ENCODE measurements around the gene AZIN2.

AZIN2 gene

DNA sequence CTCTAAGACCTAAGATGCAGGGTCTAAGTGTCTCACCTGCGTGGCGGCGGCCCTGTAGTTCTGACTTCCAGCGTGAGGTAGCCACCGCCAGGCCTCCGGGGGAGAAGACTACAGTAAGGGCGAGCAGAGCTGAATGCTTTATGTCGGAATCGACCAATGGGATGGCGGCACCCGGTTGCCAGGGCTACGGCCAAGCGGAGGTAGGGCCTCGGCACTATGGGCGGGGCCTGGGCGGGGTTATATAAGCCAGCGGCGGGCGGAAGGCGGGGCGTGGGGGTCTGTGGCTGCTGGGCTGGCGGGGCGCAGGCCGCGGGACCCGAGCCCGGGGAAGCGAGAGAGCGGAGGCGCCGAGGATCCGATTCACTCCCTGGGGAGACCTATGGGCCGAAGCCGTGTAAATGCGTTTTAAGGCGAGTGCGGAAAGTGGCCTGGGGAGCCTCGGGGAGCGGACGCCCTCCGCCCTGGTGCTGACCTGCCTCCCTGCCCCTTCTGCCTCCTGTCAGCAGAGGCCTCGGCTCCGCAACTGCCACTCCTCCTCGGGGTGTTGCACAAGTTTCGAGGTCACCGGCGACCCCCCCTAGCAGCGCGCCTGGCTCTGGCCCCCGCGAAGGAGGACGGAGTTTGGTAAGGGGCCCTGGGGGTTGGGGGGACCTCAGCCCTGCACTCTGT is at the start of gene AZIN2:
AZIN2 (plus strand) TSS at position 269 of the 669 bp plus-strand sequence. CDS start 1,097 bp downstream, outside the sequence.
- peak within 1 kb of the TSS; percentile 70 to 76 for H3K4me3 ChIP-seq (ENCODE audit: low read depth in 1 of 2, low read length in 2 of 2)
- peak within 1 kb of the TSS; percentile 14 for H3K9ac ChIP-seq (ENCODE audit: low read length)
- H3K9me3 ChIP-seq (ENCODE audit: low read length), result no peaks in the 10 kb centered on the region
- peaks cover 16% of the 10 kb centered on the region for H3K4me1 ChIP-seq (ENCODE audit: insufficient read depth, low read length)
- H3K27ac ChIP-seq (ENCODE audit: low read depth, low read length), result peak within 1 kb of the TSS; percentile 49
- H3K27me3 ChIP-seq (ENCODE audit: control insufficient read depth in 1 of 2, insufficient read depth in 2 of 2, low read length in 2 of 2), result no peaks in the 10 kb centered on the region
- no peaks in the 10 kb centered on the region for H3K36me3 ChIP-seq (ENCODE audit: insufficient read depth, low read length)

DNA sequence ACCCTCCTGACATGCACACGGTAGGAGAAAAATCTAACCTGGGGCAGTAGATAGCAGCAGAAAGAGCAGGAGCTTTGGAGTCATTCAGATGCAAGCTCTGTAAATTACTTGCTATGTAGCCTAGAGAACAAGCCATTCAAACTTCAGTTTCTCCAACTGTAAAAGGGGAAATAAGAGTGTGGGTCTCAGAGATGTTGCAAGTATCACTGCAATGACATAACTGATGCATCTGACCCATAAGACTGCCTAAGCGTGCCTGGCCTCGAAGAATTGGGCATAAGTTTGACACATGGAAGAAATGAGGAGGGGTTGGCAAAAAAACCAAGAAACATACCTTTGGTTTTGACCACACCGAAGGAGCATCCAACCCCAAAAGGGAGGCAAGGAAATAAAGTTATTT is 49.4 kb upstream of the AZIN2 start:
- no peak overlapping the region for H3K9ac ChIP-seq (ENCODE audit: low read length)
- H3K27me3 ChIP-seq (ENCODE audit: control insufficient read depth in 1 of 2, insufficient read depth in 2 of 2, low read length in 2 of 2), result no peaks in the 10 kb centered on the region
- H3K27ac ChIP-seq (ENCODE audit: low read depth, low read length), result no peak overlapping the region
- H3K9me3 ChIP-seq (ENCODE audit: low read length), result no peaks in the 10 kb centered on the region
- peaks cover 11% of the 10 kb centered on the region for H3K36me3 ChIP-seq (ENCODE audit: insufficient read depth, low read length)
- no peak overlapping the region for H3K4me3 ChIP-seq (ENCODE audit: low read depth in 1 of 2, low read length in 2 of 2)
- peaks cover 35% of the 10 kb centered on the region for H3K4me1 ChIP-seq (ENCODE audit: insufficient read depth, low read length)

DNA sequence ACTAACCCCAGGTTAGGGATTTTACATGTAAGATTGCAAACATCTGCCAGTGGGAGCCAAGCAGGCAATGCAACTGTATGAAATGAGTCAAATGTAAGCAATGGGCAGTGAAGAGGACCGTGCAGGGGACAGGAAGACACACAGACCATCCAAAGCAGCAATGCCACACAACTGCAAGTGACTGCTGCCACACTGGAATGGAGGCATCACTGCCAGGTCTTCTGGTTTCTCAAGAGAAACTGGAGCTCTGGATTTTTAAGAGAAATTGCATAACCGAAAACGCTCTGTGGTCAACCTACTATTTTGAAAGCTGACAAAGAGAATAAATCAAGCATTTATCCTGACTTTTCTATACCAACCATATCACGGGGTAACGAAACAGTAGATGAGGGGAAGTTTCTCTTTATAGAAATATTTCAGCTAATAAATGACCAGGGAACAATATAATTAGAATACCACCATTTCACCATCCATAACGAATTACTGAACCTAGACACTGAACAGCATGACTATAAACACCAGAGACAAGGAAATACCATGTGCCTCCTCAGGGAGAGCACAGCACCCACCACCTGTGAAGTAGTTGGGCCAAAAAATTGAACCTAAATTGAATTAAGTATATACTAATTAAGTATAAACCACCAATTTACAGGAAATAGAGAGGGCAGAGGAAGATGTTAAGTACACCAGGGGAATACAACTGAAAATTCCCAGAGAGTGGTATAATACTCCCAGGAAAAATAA is 48.7 kb upstream of the AZIN2 start:
- H3K4me1 ChIP-seq (ENCODE audit: insufficient read depth, low read length), result peaks cover 39% of the 10 kb centered on the region
- H3K9ac ChIP-seq (ENCODE audit: low read length), result no peak overlapping the region
- no peaks in the 10 kb centered on the region for H3K9me3 ChIP-seq (ENCODE audit: low read length)
- peaks cover 11% of the 10 kb centered on the region for H3K36me3 ChIP-seq (ENCODE audit: insufficient read depth, low read length)
- no peaks in the 10 kb centered on the region for H3K27me3 ChIP-seq (ENCODE audit: control insufficient read depth in 1 of 2, insufficient read depth in 2 of 2, low read length in 2 of 2)
- H3K27ac ChIP-seq (ENCODE audit: low read depth, low read length), result no peak overlapping the region
- H3K4me3 ChIP-seq (ENCODE audit: low read depth in 1 of 2, low read length in 2 of 2), result no peak overlapping the region

DNA sequence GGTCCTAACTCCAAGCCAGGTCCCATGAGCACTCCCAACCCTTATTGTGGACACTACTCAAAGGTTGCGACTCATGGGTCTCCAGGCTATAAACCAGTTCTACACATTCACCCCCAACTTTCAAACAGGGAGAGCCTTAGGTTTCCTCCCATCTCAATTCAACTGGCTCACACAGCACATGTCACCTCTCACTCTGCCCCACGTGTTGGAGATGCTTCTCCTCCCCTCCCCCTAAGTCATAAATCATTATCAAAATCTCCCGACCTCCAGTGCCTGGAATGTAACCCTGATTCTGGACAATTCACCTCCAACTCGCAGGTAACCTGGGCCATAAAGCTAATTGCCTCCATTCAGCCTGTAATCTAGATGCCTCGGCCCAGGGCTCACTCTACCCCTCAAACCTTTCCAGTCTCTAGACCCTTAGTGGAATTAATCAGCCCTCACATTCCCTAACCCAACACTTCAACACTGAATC is 44.9 kb upstream of the AZIN2 start:
- Histone ChIP-seq H3K4me3 (ENCODE audit: low read depth in 1 of 2, low read length in 2 of 2) (peak overlapping the region; percentile 84 to 99), H3K9me3 (ENCODE audit: low read length) (no peaks in the 10 kb centered on the region), H3K4me1 (ENCODE audit: insufficient read depth, low read length) (peaks cover 26% of the 10 kb centered on the region), H3K36me3 (ENCODE audit: insufficient read depth, low read length) (peaks cover 5% of the 10 kb centered on the region), H3K9ac (ENCODE audit: low read length) (peak overlapping the region; percentile 58), H3K27ac (ENCODE audit: low read depth, low read length) (peak overlapping the region; percentile 71), H3K27me3 (ENCODE audit: control insufficient read depth in 1 of 2, insufficient read depth in 2 of 2, low read length in 2 of 2) (no peaks in the 10 kb centered on the region)

DNA sequence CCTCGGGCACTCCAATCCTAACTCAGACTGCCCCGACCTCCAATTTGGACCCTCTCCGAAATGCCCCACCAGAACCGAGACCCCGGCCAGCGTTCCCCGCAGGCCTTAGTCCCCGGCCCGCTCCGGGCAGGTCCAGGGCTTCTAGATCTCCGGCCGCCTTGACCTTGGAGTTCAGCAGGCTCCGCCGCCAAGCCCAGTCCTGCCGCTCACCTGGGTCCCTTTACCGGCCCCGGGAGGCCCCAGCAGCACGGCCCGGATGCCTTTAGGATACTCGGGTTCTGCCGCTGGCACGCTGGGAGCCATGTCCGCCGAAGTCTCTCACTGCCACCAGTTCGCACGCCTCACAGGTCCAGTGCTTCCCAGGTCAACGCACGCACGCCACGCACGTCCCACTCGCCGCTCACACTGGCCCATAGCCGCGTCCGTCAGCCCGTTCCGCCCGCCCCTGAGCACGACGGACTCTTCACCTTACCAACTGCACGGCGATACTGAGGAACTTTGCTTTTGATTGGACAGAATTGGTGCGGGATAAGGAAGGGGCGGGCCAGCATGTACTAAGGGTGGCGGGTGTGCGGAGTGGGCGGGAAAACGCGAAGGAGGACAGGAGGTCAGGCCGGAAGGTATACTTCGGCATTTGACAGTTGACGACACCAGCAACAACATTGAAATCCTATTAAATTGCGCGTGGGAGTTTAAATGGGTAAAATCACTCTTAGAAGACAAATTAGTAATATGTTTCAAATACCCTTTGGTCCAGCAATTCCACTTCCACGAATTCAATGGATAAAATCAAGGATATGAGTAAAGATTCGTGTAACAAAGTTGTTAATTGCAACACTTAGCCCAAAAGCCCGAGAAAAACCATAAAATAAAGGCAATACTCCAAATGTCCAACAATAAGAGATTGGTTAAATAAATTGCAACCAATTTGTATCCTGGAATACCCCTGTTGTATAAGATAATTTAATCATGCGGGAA is 44.1 kb upstream of the AZIN2 start, which contains the start of gene AK2:
AK2 (minus strand) TSS at position 358 of the 978 bp plus-strand sequence; CDS start at position 303, 55 bp downstream.
- no peaks in the 10 kb centered on the region for H3K9me3 ChIP-seq (ENCODE audit: low read length)
- peak within 1 kb of the TSS; percentile 58 for H3K9ac ChIP-seq (ENCODE audit: low read length)
- peaks cover 5% of the 10 kb centered on the region for H3K36me3 ChIP-seq (ENCODE audit: insufficient read depth, low read length)
- H3K4me3 ChIP-seq (ENCODE audit: low read depth in 1 of 2, low read length in 2 of 2), result peak within 1 kb of the TSS; percentile 84 to 99
- H3K4me1 ChIP-seq (ENCODE audit: insufficient read depth, low read length), result peaks cover 21% of the 10 kb centered on the region
- H3K27me3 ChIP-seq (ENCODE audit: control insufficient read depth in 1 of 2, insufficient read depth in 2 of 2, low read length in 2 of 2), result no peaks in the 10 kb centered on the region
- peak within 1 kb of the TSS; percentile 71 for H3K27ac ChIP-seq (ENCODE audit: low read depth, low read length)

DNA sequence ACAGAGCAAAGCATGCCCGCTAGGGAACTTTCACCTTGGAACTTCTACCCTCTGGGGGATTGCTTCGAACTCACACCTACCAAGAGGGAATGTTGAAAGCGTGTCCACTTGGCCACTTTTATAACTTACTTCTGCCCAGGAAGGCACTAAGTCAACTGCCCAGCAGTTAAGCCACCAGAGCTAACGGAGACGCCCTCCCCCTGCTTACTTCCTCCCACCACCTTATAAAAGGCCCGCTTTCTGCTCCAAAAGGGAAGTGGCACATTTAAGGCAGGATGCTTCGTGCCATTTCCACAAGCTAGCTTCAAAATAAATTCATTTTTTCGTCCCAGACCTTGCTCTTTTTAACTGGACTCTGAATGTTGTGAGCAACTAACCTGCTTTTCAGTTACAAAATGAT is 41.1 kb upstream of the AZIN2 start:
- H3K9ac ChIP-seq (ENCODE audit: low read length), result no peak overlapping the region
- H3K9me3 ChIP-seq (ENCODE audit: low read length), result no peaks in the 10 kb centered on the region
- peaks cover 20% of the 10 kb centered on the region for H3K4me1 ChIP-seq (ENCODE audit: insufficient read depth, low read length)
- no peaks in the 10 kb centered on the region for H3K27me3 ChIP-seq (ENCODE audit: control insufficient read depth in 1 of 2, insufficient read depth in 2 of 2, low read length in 2 of 2)
- H3K27ac ChIP-seq (ENCODE audit: low read depth, low read length), result no peak overlapping the region
- H3K36me3 ChIP-seq (ENCODE audit: insufficient read depth, low read length), result no peaks in the 10 kb centered on the region
- H3K4me3 ChIP-seq (ENCODE audit: low read depth in 1 of 2, low read length in 2 of 2), result no peak overlapping the region

DNA sequence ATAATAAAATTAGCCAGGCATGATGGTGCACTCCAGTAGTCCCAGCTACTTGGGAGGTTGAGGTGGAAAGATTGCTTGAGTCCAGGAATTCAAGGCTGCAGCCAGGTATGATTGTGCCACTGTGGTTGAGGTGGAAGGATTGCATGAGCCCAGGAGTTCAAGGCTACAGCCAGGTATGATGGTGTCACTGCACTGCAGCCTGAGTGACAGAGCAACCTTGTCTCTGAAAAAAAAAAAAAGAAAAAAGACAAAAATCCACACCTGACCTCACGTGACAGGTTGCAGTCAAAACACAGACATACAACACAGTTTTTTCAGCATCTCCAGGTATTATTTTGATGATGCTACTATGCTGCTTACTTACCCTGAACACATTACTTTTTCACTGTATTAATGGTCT is 39.9 kb upstream of the AZIN2 start:
- H3K4me3 ChIP-seq (ENCODE audit: low read depth in 1 of 2, low read length in 2 of 2), result no peak overlapping the region
- H3K9ac ChIP-seq (ENCODE audit: low read length), result no peak overlapping the region
- H3K4me1 ChIP-seq (ENCODE audit: insufficient read depth, low read length), result peaks cover 8% of the 10 kb centered on the region
- no peaks in the 10 kb centered on the region for H3K36me3 ChIP-seq (ENCODE audit: insufficient read depth, low read length)
- H3K27ac ChIP-seq (ENCODE audit: low read depth, low read length), result no peak overlapping the region
- H3K9me3 ChIP-seq (ENCODE audit: low read length), result no peaks in the 10 kb centered on the region
- no peaks in the 10 kb centered on the region for H3K27me3 ChIP-seq (ENCODE audit: control insufficient read depth in 1 of 2, insufficient read depth in 2 of 2, low read length in 2 of 2)

DNA sequence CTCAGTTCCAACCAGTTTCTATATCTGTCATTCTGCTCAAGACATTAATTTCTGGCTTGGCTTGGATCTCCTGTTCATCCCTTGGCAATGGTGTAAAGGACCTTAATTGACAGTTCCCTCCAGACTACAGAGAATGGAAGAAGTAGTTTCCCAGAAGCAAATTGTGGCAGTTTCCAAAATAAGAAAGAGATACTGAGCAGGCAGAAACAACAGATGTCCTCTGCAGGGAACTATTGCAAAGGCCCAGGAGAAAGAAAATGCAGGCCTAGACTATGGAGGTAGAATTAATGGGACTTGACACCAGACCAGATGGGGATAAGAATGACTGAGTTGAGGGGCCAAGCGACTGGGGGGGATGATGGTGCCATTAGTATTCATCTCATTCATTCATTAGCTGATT is 38.1 kb upstream of the AZIN2 start:
- Histone ChIP-seq H3K36me3 (ENCODE audit: insufficient read depth, low read length) (no peaks in the 10 kb centered on the region), H3K27ac (ENCODE audit: low read depth, low read length) (no peak overlapping the region), H3K4me1 (ENCODE audit: insufficient read depth, low read length) (no peaks in the 10 kb centered on the region), H3K9ac (ENCODE audit: low read length) (no peak overlapping the region), H3K27me3 (ENCODE audit: control insufficient read depth in 1 of 2, insufficient read depth in 2 of 2, low read length in 2 of 2) (no peaks in the 10 kb centered on the region), H3K4me3 (ENCODE audit: low read depth in 1 of 2, low read length in 2 of 2) (no peak overlapping the region), H3K9me3 (ENCODE audit: low read length) (no peaks in the 10 kb centered on the region)

DNA sequence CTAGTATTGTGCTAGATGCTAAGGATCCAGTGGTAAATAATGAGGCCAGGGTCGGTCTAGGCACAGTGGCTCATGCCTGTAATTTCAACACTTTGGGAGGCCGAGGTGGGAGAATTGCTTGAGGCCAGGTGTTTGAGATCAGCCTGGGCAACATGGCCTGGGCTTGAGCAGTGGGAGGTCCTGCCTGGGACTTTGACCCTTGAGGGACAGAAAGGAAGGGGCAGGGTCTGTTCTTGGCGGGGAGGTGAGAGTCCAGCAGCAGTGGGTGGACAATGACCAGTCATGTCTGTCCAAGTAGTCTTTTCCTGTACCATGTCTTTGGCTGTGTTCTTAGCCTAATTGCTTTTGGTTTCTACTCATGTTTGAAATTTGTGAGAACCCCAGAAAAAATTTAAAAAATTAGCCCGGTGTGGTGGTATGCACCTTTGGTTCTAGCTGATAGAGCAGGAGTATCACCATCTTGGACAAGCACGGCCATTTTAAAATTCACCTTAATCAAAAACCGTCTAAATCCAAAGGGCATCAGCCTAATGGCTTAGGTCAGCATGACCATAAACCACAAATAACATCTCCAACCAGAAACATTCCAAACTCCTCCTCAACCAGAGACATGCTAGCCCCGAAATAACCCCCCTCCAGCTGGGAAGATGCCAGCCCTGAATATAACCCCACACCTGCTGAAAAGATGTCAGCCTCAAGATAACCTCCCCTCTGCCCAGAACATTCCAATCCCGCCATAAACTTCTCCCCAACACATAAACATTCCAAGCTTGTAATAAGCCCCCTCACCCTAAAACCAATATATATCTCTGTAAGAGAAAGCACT is 37.5 kb upstream of the AZIN2 start:
- Histone ChIP-seq H3K4me3 (ENCODE audit: low read depth in 1 of 2, low read length in 2 of 2) (no peak overlapping the region), H3K36me3 (ENCODE audit: insufficient read depth, low read length) (no peaks in the 10 kb centered on the region), H3K9me3 (ENCODE audit: low read length) (no peaks in the 10 kb centered on the region)

DNA sequence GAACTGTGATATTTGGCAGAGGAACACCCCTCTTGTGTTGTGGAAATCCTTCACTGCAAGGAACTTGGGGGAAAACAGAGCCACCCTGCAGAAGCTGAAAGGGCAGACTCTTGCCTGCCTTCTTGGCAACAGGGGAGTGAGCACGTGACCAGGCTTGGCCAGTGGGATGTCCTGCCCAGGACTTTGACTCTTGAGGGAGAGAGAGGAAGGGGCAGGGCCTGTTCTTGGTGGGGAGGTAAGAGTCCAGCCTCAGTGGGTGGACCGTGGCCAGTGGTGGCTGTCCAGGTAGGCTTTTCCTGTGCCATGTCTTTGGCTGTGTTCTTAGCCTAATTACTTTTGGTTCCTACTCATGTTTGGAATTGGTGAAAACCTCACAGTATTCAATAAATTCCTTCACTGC is 35.7 kb upstream of the AZIN2 start:
- Histone ChIP-seq H3K27me3 (ENCODE audit: control insufficient read depth in 1 of 2, insufficient read depth in 2 of 2, low read length in 2 of 2) (no peaks in the 10 kb centered on the region), H3K9ac (ENCODE audit: low read length) (no peak overlapping the region), H3K27ac (ENCODE audit: low read depth, low read length) (no peak overlapping the region), H3K36me3 (ENCODE audit: insufficient read depth, low read length) (no peaks in the 10 kb centered on the region), H3K9me3 (ENCODE audit: low read length) (no peaks in the 10 kb centered on the region), H3K4me1 (ENCODE audit: insufficient read depth, low read length) (peaks cover 3% of the 10 kb centered on the region), H3K4me3 (ENCODE audit: low read depth in 1 of 2, low read length in 2 of 2) (no peak overlapping the region)

More for the DNA sequence above, 37.5 kb upstream of the AZIN2 start:
- Histone ChIP-seq H3K9ac (ENCODE audit: low read length) (no peak overlapping the region), H3K4me1 (ENCODE audit: insufficient read depth, low read length) (no peaks in the 10 kb centered on the region), H3K27ac (ENCODE audit: low read depth, low read length) (no peak overlapping the region), H3K27me3 (ENCODE audit: control insufficient read depth in 1 of 2, insufficient read depth in 2 of 2, low read length in 2 of 2) (no peaks in the 10 kb centered on the region)

Data from muscle layer of colon (tissue), 2 donors.